ENCODE measurements around the gene PSME1.

GRCh38 chr14:24182110-24182882, 46.3 kb downstream of the PSME1 start:
- TF ChIP-seq CTCF (IDR thresholded peaks at IDR 0.05) = no peak
- TF ChIP-seq EZH2 (IDR thresholded peaks at IDR 0.05) = no peak
- no peak for TF ChIP-seq EZH2phosphoT487 (IDR thresholded peaks at IDR 0.05)
